NCI-H1694 (cell line): ENCODE measurements around the gene TMCC1.
"Not testable (repeated sequence)": the region's sequence is repeated elsewhere in the genome, so short reads cannot be mapped to it uniquely, and the experiment has no call there.

ENCODE experiments used
- DNase-seq: peaks from one replicate; lab custom pipeline; 2025; lab: John Stamatoyannopoulos, UW

The TMCC1 gene

DNA sequence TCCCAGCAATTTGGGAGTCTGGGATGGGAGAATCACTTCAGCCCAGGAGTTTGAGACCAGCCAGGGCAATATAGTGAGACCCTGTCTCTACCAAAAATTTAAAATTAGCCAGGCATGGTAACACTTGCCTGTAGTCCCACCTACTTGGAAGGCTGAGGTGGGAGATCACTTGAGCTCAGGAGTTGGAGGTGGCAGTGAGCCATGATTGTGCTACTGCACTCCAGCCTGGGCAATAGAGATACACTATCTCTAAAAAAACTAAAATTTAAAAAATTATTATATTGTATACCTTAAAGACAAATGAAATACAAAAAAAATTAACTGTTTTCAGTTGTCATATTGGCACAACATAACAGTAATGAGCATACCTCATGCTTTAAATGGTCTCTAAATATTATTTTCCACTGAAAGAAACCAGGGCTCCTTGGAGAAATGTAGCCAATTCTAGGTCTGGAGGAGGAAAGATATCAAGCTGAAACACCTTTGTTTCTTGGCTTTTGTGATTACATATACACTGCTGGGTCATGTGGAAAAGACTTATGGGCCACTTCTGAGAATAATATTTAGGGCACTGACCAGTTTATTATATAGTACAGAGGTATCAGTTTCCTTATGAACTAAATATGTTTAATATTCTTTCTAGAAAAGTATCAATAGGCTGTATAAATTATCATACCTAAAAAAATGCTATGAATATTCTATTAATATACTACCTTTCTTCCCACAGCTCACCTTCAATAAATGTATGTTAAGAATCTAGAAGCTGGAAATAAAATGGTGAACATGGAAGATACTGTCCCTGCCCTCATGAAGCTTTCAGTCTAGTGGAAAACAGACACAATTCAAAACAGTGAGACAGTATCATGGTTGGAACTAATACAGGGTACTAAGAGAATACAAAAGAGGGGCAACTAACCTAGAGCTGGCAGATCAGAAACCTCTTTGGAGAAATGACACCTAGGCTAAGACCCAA, 119.5 kb downstream of the TMCC1 start:
- no peak for DNase-seq

DNA sequence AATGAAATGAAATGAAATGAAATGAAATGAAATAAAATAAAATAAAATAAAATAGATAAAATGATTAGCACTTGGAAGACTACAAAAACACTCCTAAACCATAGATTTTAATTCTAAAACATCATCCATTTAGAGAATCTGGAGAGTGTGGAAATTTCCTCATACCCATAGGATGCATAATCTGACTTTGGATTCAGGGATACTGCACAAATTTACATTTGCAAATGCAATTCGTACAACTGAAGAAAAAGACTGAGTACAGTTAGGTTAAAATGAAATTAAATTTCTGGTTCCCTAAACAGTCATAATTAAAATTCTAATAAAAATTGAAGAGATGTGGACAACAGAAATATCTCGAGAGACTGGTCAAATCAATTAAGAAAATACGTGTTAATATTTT, 122.9 kb downstream of the TMCC1 start:
- no peak for DNase-seq

DNA sequence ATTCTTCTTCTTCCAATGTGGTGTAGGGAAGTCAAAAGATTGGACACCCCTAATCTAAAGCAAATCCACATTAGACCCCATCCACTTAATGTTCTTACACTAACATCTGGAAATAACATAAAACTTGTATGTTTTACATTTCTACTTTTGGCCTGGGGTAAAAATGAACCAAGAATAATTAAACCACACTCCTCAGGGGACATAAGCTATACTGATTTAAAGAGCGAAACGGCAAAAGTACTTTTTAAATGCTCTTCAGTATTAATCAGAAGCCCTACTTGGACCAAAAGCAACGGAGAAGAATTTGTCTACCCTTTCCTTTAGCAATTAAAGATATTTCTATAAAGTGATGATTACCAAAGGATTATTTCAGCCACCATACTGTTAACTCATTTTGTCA, 123.9 kb downstream of the TMCC1 start:
- no peak for DNase-seq

DNA sequence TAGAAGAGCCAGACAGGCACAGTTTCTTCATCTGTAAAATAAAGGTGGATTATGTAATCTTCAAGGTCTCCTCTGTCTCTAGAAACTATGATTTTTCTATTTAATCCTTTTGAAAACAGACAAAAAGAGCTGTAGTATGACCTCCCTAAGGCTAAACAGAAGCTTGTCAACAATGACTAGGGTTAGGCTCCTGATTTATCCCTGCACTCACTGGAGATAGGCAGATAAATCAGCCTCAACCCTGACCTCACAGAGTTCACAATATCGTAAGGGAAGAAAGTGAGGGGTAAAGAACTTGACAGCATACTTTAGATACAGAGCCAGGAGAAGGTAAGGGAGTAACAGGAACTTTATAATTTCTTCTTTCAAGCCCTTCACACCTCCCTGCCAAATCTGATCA, 124.8 kb downstream of the TMCC1 start:
- DNase-seq = no peak

DNA sequence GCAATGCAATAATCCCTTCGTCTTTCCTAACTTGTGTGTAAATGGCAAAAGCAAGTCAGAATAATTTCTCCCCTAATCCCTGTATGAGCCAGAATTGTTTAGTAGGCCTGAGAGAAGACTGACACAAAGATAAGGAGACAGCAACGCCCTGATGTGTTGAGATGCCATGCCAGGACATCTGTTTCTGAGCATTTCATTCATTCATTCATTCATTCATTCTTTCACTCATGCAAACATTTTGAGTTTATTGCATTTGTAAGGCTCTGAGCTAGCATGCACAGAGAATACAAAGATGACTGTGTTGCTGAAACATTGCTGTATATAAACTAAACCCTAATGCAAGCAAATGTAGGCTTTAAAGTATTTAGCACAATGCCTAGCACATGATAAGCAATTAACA, 127.4 kb downstream of the TMCC1 start:
- DNase-seq = no peak

DNA sequence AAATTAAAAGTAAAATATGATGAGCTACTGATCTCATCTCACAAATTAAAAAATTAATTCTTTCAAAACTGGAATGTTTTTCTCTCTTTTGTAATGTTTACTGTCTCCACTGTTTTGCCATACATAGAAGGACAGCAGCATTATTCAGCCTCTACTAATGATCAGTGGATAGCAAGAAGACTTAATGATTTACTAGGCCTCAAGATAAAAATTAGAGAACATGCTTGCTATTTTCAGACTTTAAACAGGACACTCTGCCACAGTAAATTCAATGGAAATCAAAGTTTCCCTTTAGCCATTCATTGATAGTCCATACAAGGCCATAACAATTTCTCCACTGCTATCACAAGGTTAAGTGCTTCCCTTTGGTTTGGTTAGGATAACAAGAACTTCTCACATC, 129.4 kb downstream of the TMCC1 start:
- DNase-seq = no peak

DNA sequence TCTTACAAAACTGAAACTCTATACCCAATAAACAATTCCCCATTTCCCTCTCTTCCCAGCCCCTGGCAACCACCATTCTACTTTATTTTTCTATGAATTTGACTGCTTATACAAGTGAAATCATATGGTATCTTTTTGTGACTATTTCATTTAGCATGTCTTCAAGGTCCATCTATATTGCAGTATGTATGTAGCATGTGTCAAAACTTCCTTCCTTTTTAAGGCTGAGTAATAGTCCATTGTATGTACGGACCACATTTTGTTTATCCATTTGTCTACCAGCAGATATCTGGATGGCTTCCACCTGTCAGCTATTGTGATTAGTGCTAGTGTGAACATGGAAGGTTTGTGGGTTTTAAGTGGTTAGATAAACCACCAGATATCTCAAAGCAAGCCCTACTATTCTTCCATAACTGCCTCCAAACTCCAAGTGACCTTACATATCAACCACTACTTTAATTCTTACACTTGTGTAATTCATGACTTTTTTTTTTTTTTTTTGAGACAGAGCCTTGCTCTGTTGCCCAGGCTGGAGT, 134.7 kb downstream of the TMCC1 start:
- DNase-seq = no peak

DNA sequence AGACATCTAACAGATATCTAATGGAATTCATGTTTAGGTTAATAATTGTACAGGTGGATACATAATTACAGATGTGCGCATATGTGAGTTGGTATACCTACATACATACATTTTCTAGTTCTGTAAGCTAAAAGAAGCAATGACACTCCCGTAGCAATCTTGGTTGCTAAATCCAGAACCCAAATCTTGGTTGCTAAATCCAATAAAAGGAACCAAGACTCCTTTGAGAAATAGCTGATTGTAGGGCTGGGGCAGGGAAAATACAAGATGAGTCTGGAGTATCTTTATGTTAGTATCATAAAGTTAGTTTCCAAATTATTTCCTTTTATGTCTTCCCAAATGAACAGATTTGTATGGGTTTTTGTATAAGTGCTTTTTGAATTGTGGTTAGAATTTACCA, 135.2 kb downstream of the TMCC1 start:
- no peak for DNase-seq

DNA sequence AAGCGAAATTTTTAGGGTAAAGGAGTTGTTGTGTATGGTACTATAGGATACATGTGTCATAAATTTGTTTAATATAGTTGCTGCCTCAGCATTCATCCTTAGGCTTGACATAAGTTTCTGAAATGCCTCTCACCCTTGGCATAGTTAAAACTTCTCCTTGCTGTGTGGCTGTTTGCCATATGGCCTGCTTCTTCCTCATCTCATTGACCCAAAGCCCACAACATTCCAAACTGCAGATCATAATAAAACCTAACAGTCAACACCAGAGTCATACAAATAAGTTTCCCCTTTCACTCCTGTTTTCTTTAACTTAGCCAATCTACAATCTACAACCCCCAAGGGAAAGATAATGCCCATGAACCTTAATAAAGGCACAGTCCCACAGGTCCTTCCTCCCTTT, 136.6 kb downstream of the TMCC1 start:
- DNase-seq = no peak

DNA sequence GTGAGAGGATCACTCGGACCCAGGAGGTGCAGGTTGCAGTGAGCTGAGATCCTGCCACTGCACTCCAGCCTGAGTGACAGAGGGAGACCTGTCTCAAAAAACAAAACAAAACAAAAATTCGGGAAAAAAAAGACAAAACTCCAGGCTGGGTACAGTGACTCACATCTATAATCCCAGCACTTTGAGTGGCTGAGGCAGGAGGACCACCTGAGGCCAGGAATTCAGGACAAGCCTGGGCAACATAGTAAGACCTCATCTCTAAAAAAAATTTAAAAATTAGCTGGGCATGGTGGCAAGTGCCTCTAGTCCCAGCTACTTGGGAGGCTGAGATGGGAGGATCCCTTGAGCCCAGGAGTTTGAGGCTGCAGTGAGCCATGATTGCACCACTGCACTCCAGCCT, 142.4 kb downstream of the TMCC1 start:
- not testable (repeated sequence) for DNase-seq

DNA sequence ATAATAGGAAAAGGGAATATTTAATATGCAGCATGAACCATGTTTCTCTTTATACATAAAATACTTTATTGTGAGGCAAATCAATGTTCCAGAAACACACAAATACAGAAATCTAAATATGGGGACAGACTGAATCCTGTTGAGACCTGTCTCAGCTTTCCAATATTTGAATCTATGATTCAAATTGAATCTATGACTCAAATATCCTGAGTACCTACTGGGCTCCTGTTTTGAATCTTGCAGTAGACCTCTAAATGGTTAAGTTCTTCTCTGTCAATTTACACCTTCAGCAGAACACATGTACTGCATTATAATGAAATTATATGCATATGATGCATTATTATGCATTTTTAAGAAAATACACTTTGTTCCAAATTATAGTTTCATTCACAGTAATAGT, 143.8 kb downstream of the TMCC1 start:
- no peak for DNase-seq

DNA sequence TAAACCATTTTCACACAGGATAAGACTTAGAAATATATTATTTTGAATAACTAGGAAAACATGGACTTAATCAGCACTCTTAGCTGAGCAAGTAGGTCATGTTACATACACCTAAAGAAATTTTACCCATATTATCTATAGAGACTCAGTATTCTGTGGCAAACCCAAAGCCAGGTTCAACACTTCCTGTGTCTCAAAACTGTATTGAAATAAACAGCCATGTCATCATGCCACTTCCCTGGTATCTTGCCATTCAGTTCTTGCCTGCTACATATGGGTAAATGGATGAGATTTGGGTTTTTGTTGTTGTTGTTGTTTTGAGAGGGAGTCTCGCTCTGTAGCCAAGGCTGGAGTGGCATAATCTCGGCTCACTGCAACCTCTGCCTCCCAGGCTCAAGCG, 145.5 kb downstream of the TMCC1 start:
- DNase-seq = no peak

DNA sequence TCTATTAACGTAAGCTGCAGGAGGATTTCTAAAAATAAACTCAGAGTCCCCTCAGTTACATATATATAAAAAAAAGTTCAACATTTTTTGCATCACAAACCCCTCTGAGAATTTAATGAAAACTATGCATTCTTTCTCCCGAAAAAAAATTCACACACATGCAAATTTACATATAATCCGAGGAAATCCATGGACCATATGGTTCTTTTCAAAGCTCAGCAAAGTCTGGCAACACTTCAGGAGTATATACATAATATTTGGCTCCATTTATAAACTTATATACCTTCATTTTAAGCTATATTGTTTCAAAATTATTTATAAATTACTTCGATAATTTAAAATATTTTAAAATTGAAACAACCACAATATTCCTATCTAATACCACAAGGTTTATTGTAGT, 146.4 kb downstream of the TMCC1 start:
- no peak for DNase-seq

DNA sequence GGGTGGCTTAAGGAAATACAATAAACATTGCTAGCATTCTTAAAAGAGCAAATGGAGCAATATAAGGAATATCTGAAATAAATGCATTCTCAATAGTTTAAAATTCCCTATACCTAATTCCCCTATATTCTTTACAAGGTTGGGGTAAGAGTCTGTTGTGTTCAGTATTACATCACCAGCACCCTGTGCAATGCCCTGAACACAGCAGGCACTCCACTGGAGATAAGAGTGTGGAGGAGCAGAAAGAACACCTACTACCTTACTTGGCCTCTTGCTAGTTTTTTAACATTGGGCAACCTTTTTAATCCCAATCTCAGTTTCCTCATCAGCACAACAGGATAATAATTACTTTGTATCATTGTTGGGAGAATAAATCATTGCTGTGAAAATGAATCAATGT, 146.9 kb downstream of the TMCC1 start:
- no peak for DNase-seq

DNA sequence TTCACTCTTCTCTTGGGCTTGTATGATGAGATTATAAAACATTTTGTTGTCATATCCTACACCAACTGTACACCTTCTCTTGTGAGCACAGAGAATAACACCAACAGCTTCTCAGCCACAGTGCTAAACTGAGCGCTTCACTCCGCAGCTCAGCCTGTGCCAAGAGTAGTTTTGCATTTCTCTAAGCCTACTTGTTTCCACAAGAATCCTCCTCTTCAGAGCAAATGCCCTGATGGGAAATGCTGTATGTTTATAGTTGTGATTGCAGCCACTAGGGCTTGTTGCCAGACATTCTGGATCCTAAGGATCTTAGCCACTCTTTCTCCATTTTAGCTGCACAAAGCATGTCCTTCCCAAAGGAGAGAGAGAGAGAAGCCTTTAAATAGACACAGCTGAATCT, 148.3 kb downstream of the TMCC1 start:
- no peak for DNase-seq

DNA sequence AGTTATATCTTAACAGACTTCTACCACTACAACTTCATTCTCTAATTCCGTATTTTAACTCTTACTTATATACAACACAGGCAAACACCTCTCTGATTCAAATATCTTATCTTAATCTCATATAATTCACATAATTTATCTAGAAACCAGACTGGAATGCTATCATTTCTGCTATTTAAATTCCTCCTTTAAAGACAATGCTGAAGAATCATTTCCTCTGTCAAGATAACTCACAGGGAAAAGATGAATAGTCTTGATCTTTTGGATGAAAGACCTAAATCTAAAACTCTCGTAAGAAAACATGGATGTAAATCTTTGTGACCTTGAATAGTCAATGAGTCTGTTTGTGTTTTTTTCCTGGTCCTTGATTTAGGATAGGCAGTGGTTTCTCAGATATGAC, 151.7 kb downstream of the TMCC1 start:
- no peak for DNase-seq

DNA sequence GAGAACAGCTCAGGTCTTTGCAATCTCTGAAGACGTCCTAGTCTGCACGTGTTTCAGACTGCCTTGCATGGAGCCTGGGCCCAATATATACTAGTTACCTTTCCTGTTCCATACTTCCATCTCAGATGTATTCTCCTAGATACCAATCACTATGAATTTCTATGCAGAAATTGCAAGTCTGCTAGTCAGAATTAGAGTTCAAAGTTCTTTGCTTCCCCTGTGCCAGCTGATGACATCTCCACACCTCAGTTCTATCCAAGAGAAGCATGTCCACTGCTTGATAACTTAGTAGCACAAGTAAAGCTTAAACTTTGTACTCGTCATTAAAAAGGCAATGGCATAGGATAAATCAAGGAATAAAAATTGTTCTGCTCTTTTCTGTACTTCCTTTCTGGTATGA, 153.4 kb downstream of the TMCC1 start:
- DNase-seq = no peak

DNA sequence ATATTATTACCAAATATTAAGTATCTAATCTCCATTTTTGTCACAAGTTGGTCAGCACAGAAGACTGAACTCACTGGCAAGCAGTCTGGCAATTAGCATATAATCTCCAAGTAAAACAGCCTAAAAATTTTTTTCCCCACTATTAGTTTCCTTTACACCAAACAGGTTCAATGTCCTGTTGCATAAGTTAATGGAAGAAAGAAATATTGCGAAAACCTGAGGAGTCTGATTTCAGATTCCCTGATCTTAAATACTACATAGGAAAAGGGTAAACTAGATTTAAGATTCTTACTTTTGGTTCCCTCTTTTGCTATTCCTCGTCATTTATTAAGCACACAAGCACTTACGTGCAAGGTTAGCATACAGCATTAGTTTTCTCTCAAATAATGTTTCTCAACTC, 153.9 kb downstream of the TMCC1 start:
- DNase-seq = no peak

DNA sequence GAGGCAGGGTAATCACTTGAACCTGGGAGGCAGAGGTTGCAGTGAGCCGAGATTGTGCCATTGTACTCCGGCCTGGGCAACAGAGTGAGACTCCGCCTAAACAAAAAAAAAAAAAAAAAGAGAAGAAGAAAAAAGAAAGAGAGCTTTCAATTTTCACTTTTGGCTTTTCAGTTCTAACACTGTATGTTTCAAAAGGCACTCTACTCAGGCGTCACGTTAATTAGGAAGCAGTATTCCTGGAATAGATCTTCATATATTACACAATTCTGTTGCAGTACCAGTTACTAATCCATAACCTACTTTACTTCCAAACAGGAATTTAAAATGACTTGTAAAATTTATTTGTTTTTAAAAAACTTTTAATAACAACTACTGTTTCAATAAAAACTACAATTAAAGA, 155.3 kb downstream of the TMCC1 start:
- DNase-seq = no peak

DNA sequence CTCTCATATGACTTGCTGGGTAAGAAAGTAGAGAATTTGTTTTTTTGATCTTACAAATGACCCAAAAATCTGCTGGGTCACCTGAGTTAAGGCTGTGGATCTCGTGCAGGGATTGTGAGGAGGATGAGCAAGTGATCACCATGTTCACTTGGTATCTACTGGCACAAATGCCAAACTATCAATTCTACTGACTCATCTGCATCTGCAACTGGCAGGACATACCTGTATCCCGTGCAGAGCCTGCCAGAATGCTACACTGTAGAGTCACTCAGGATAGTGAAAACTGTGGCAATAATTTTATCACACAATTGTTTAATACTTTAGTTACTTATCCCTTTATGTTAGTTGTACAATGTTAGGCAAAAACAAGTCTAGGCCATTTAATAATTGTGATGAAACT, 157.4 kb downstream of the TMCC1 start:
- DNase-seq = no peak

DNA sequence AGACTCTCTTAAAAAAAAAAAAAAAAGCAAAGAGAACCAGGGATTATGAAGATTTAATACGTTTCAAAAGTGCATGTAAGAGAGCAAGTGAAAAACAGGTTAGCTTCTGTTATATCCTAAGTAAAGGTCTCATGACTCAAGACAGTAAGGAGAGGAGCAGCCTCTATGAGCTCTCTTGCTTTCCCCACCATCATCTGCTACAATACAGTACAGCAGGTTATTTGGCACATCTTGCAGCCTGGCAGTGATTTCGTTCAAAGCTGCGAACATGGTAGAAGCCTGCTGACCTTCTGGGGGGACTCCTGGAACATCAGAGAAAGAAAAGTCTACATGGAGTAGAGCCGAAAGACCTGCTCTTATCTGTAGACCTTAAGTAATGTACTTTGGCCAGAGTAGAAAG, 157.9 kb downstream of the TMCC1 start:
- no peak for DNase-seq

DNA sequence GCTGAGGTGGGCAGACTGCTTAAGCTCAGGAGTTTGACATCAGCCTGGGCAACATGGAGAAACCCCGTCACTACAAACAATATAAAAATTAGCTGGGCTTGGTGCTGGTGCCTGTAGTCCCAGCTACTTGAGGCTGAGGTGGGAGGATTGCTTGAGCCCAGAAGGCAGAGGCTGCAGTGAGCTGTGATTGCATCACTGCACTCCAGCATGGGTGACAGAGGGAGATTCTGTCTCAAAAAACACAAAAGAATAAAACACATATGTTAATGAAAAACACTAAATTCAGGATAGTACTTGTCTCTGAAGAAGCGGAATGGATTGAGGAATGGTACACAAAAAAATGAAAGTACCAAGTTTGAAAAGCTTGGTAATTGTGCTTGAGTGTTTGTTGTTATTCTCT, 159.1 kb downstream of the TMCC1 start:
- DNase-seq = no peak

DNA sequence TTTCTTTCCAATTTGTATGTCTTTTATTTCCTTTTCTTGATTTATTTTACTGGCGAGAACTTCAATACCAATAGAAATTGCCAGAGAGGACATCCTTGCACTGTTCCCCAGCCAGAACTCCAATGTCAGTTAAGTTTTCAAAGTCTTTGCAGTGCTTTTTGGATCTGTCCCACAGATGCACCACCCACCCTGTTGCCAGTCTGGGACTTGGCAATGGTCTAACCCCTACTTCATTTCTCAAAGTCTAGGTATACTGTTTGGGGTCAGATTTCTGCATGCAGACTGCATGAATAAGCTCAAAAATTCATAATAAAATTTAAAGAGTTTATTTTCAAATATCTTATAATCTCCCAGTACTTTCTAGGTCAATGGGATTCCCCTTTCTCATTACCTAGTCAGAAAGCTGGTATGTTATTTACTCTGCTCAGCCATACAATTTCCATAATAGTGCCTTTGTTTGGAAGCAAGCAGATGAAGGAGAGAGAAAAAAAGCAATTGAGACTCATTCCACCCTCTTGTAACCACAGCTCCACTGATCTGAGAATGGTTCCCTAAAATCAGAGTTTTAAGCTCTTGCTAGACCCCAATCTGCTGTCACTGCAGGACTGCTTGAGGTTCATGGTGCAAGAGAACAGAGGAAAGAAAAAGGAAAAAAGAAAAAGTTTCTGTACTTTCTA, 161.2 kb downstream of the TMCC1 start:
- no peak for DNase-seq
